Activated T-helper 2 cell treated with anti-CD3 and anti-CD28 coated beads, Interferon-gamma antibody, Interleukin-2, Interleukin-4, amounts not matched to agents 10 μg/mL and 5 μg/mL and 100 μg/mL, durations not matched to agents 14 hours and 24 hours and 36 hours (primary cell): Measurements from ENCODE around the gene OBP2B. TPM values are rescaled to one million over a fixed set of nuclear protein-coding genes. Genes with fewer than 3 reads are reported as not detected.
"Not testable (repeated sequence)": the region's sequence is repeated elsewhere in the genome, so short reads cannot be mapped to it uniquely, and the experiment has no call there.

Source experiments
- DNase-seq: peaks from one replicate; pipeline ENCODE4 v3.0.0; 2021; ENCODE audit warnings: low spot score
- H3K27ac Mint-ChIP-seq: one replicate; pipeline ENCODE4 v1.8.0; 2021; ENCODE audit warnings: mixed read lengths
- H3K27me3 Mint-ChIP-seq: one replicate; pipeline ENCODE4 v1.8.0; 2021; ENCODE audit warnings: low read depth, mixed read lengths
- H3K36me3 Mint-ChIP-seq: one replicate; pipeline ENCODE4 v1.8.0; 2021; ENCODE audit warnings: low read depth, mixed read lengths
- H3K4me1 Mint-ChIP-seq: one replicate; pipeline ENCODE4 v1.8.0; 2021; ENCODE audit warnings: low read depth, mixed read lengths
- H3K4me3 Mint-ChIP-seq: one replicate; pipeline ENCODE4 v1.8.0; 2021; ENCODE audit warnings: low read depth, mild to moderate bottlenecking, moderate library complexity, mixed read lengths
- H3K9me3 Mint-ChIP-seq: one replicate; pipeline ENCODE4 v1.8.0; 2021; ENCODE audit warnings: mixed read lengths
- intact Hi-C: fragments of 100-400 bp; cut with micrococcal nuclease; formaldehyde crosslinking; loops from one replicate; pipeline ENCODE4 v1.15.1; 2023
- total RNA-seq: library from RNA; stranded (reverse); gene quantifications from 2 replicates; pipeline ENCODE4 v1.2.3, GENCODE V29; 2022

The OBP2B gene
- total RNA-seq, 1 donor from 2014 or later = not detected

DNA sequence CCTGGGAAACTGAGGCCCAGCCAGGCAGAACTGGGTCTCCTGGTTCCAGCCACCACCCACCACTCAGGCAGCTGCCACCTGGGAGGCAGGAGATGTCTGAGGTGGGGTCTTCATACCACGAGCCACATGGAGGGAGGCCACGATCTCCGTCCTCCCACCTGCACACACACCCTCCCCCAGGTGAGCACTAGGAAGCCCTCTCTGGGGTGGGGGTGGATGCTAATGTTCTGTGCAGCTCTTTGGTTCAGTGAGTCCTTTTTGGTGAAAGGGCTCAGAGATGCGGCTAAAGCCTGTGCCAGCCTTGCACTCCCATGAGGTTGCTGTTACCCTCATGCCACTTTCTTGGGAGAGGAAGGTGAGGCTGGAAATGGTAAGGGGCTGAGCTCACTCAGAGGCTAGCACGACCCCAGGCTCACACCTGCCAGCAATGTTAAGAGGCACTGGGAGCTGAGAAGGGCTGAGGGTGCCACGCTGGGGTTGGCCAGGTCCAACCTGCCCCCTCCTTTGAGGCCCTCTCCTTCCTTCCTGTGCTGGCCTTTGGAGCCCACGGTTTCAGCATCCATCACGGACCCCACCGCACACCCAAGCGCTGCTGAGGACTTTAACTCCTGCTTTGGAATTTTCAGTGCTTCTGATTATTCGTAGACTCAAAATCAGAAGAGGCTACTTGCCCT lies 26.6 kb upstream of the OBP2B start:
- no peak for DNase-seq
- H3K27me3 Mint-ChIP-seq = peaks cover 9% of the 10 kb centered on the region
- H3K9me3 Mint-ChIP-seq = no peaks in the 10 kb centered on the region
- H3K36me3 Mint-ChIP-seq = no peaks in the 10 kb centered on the region
- no peak overlapping the region for H3K4me3 Mint-ChIP-seq
- peaks cover 6% of the 10 kb centered on the region for H3K4me1 Mint-ChIP-seq
- H3K27ac Mint-ChIP-seq = no peak overlapping the region
- intact Hi-C loops = no loop called here

DNA sequence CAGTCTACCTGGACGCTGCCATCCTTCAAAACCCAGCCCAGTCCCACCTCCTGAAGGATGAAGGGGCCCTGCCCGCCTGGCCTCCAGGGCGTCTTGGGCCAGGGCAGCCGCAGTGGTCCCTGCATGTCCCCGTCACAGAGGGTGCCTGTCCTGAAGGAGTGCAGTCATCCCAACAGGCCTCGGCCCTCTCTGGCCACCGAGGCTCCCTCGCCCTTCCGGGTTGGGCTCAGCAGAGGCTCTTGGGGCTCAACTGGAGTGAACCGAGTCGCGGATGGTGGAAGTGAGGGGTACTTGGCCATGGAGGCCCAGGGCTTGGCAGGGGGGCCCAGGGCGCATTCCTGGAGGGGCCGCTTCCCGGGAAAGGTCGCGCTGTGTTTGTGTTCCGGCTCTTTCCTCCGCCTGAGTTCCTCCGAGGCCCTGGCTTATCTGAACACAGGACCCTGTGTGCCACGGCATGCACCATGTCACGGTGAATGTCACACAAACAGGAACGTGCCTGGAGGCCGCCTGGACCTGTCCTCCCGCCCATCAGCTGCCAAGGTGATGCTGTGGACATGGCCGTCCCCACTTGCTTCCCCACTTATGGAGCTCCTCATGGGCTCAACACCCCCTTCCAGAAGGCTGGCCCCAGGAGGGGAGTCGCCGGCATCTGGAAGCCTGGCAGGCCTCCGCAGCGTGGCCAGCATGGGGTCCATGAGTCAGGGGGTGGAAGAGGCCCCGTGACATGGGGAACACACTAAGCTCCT lies 25.7 kb upstream of the OBP2B start:
- Mint-ChIP-seq H3K27me3 (peaks cover 9% of the 10 kb centered on the region), H3K4me1 (peaks cover 6% of the 10 kb centered on the region), H3K27ac (no peak overlapping the region), H3K36me3 (no peaks in the 10 kb centered on the region), H3K9me3 (no peaks in the 10 kb centered on the region), H3K4me3 (no peak overlapping the region)
- intact Hi-C loops = no loop called here
- DNase-seq = no peak

DNA sequence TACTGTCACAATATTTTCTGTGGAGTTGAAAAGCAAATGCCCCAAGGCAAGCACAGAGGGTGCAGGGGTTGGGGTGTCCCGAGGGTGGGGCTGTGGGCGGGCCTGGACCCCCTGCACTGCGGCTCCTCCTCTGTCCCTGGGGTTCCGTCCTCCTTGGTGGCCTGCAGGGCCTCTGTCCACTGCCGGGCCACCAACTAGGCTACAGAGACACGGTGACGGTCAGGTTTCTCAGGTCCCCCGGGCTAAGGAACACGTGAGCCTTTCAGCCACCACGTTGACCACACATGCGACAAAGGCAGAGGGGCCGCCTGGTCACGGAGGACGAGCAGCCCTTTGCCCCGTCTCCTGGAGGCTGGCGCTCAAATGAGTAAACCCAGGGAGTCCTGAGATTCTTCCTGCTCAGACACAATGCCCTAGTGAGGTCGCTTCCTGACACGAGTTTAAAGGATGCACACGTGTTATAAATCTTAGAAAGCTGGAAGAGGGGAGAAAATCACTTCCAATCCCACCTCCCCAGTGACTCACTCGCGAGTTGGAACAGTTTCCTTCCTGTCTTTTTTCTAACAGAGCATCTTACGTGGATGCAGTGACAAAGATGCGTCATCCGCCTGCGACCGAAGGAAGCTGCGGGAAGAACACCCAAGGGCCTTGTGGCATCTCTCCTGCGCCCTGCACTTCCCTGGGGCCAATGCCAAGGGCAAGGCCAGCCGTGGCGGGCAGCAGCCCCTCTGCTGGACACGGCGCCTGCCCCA lies 24.8 kb upstream of the OBP2B start:
- H3K9me3 Mint-ChIP-seq = no peaks in the 10 kb centered on the region
- H3K4me3 Mint-ChIP-seq = no peak overlapping the region
- no peak overlapping the region for H3K27ac Mint-ChIP-seq
- intact Hi-C loops = no loop called here
- H3K27me3 Mint-ChIP-seq = peaks cover 9% of the 10 kb centered on the region
- H3K4me1 Mint-ChIP-seq = peaks cover 2% of the 10 kb centered on the region
- H3K36me3 Mint-ChIP-seq = no peaks in the 10 kb centered on the region
- DNase-seq = no peak

DNA sequence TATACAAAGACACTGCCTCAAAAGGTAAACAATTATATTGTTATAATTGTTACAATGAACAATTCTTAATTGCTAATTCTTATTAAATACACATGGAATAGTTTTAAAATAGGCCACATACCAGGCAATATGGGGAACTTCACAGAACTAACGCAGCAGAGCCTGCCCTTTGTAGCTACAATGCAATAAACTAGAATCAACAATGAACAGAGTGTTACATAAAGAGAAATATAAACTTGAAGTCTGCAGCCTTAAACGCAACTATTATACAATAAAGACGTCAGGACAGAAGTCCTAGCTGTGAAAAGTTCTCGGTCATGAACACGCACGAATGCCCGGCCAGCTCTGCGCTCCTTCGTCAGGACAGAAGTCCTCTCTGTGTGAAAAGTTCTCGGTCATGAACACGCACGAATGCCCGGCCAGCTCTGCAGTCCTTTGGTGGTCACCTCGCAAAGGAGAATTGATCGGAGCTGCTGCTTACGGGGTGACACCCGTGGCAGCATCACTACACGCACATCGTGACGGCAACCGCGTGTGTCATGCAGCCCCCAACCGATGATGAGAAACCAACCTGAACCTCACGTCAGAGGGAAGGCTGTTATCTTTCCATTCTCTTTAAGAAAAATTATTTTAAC lies 23.0 kb upstream of the OBP2B start:
- H3K4me3 Mint-ChIP-seq, intact Hi-C loops, H3K27ac Mint-ChIP-seq, H3K36me3 Mint-ChIP-seq, H3K4me1 Mint-ChIP-seq, DNase-seq, H3K27me3 Mint-ChIP-seq, H3K9me3 Mint-ChIP-seq: not testable (repeated sequence)

DNA sequence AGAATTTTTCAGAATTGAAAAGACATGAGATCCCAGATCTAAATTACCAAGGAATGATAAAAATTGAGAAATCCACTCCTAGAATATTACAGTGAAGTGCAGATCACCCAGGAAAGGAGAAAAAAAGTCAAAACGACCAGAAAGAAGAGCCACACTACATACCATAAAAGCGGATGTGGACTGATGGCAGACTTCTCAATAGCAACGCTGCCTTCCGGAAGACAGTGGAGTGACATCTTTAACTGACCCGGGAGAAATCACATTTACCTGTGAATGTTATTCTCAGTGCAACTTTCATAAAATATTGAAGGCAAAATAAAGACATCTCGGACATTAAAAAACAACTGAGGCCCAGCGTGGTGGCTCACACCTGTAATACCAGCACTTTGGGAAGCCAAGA lies 21.5 kb upstream of the OBP2B start:
- intact Hi-C loops, H3K27ac Mint-ChIP-seq, H3K36me3 Mint-ChIP-seq, H3K27me3 Mint-ChIP-seq, H3K9me3 Mint-ChIP-seq, DNase-seq, H3K4me3 Mint-ChIP-seq, H3K4me1 Mint-ChIP-seq: not testable (repeated sequence)

DNA sequence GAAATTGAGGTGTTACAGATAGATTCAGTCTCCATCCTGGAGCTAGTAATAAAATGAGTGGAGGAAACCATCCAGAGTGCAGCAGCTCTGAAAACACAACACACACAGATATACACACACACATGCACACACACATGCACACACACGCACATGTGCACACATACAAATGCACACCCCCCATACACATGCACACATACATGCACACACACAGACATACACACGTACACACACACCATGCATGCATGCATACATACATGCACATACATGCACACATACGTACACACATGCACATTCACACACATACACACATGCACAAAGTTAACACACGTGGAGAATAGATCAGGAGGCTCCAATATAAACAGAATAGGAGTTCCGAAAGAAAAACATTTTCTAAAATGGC lies 21.0 kb upstream of the OBP2B start:
- Mint-ChIP-seq H3K4me1 (no peaks in the 10 kb centered on the region), H3K27me3 (peaks cover 1% of the 10 kb centered on the region), H3K27ac (no peak overlapping the region), H3K36me3 (no peaks in the 10 kb centered on the region), H3K9me3 (no peaks in the 10 kb centered on the region), H3K4me3 (no peak overlapping the region)
- DNase-seq = no peak
- intact Hi-C loops = no loop called here

DNA sequence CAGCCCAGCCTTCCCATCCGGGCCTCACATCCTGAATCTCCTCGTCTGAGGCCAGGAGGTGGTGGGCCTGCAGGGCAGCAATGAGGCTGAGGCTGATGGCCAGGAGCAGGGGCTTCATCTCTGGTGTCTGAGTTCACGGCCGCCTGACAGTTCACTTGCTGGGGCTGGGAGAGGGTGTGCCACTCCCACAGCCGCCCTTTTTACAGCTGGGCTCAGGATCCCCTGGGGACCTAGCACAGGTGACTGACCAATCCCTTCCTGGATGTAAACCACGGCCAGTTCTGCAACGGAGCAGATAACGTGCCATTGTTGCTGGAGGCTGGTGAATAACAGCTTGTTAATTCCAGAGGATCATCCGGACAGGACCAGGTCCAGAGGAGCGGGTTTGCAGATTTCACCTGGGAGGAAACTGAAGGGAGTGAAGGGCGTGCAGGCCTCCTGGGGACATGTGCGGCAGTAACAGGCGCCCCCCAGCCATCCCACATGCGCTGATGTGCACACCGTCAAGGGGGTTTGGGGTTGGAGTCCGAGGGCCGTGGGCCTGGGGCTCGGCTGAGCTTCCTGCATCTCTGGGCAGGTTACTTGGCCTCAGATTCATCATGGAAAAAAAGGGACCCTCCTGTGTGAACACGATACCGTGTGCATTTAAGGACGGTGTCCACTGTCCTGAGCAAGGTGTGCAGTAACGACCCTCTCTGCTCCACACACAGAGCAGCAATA lies 19.6 kb upstream of the OBP2B start:
- DNase-seq, H3K4me3 Mint-ChIP-seq, H3K36me3 Mint-ChIP-seq, H3K9me3 Mint-ChIP-seq, H3K4me1 Mint-ChIP-seq, H3K27ac Mint-ChIP-seq, intact Hi-C loops, H3K27me3 Mint-ChIP-seq: not testable (repeated sequence)

DNA sequence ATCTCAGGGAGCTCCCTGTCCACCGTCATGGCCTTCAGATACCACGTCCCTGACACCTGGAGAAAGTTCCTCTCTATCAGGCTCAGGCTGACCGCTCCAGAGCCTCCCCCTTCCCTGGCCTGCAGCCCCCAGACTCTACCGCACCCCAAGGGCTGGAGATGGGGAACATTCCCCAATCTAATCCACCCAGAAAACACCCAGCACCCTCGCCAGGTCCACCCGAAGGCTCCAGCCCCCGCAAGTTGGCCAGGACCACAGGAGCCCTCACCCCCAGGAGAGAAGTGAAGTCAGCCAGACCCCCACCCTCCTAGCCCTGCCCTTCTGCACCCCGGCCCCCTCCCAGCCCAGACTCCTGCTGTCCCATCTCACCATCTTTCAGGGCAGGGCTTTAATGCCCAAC lies 18.9 kb upstream of the OBP2B start:
- H3K36me3 Mint-ChIP-seq, DNase-seq, H3K4me1 Mint-ChIP-seq: not testable (repeated sequence)

DNA sequence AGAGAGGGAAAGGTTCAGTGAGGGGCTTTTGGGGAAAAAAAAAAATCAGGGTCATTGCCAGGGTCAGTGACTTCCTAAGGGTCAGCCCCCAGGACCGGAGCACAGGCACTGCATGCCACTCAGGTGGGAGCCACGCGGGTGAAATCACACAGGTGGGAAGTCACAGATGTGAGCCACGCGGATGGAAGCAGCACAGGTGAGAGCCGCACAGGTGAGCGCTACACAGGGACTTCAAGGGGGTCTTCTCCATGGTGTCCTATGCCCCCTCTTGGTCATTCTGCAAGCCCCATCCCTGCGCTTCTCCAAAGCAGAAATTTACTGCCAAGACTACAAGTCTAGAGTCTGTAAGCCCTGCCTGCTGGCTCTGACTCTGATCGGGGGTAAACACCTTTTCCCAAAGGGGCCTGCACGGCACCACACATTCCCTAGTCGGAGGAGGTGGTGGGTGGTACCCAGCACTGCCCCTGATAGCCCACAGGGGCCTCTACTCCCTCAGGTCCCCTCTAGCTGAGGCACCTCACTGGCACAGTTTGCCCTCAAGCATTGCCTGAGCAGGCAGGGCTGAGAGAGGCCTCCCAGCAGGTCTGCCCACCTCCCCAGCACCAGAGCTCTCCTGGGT lies 18.3 kb upstream of the OBP2B start:
- Mint-ChIP-seq H3K4me1 (no peaks in the 10 kb centered on the region), H3K27ac (no peak overlapping the region), H3K27me3 (peaks cover 4% of the 10 kb centered on the region), H3K4me3 (no peak overlapping the region), H3K36me3 (no peaks in the 10 kb centered on the region), H3K9me3 (no peaks in the 10 kb centered on the region)
- intact Hi-C loops = no loop called here
- DNase-seq = no peak

More for the DNA sequence above, 18.9 kb upstream of the OBP2B start:
- H3K27ac Mint-ChIP-seq, H3K4me3 Mint-ChIP-seq, H3K9me3 Mint-ChIP-seq, intact Hi-C loops, H3K27me3 Mint-ChIP-seq: not testable (repeated sequence)

DNA sequence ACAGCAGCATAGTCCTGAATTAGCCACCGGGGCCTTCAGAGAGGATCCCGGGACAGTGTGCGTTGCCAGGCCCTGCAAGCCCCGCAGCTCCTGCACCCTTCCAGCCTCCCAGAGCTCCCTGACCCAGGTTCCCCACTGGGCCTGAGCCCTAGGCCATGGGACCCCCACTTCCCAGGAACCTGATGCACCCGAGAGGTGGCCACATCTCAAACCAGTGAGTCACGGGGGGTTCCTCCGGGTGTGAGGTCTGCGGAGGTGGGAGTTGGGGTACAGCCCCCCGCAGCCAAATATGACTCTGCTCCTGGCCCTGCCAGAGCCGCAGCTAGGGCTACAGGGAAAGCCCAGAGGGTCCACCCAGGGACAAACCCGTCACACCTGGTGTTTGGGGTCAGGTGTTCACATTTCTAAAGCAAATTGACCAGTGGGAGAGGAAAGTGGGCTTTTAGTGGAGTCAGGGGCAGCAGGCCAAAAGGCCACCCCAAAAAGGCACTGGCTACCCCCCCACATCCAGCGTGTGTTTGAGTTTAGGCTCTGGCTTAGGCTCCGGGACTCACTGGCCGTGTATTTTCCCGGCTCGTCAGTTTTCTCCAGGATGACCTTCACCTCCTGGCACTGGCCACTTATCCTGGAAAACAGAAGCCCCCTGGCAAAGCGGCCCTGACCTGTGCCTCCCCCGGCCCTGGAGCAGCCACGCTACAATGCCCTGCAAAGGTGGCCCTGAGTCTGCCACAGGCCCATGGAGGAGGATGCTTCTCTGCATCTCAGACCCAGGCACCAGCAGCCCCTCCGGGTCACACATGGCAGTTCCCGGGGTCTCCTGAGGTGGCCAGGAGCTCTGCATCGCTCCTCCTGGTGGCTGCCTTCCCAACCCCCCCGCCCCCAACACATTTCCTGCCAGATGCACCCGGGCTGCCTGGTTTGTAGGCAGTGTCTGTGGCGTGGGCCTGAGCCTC lies 17.4 kb upstream of the OBP2B start:
- peaks cover 4% of the 10 kb centered on the region for H3K27me3 Mint-ChIP-seq
- DNase-seq = no peak
- H3K9me3 Mint-ChIP-seq = no peaks in the 10 kb centered on the region
- no peaks in the 10 kb centered on the region for H3K36me3 Mint-ChIP-seq
- H3K27ac Mint-ChIP-seq = no peak overlapping the region
- H3K4me1 Mint-ChIP-seq = no peaks in the 10 kb centered on the region
- intact Hi-C loops = no loop called here
- H3K4me3 Mint-ChIP-seq = no peak overlapping the region

DNA sequence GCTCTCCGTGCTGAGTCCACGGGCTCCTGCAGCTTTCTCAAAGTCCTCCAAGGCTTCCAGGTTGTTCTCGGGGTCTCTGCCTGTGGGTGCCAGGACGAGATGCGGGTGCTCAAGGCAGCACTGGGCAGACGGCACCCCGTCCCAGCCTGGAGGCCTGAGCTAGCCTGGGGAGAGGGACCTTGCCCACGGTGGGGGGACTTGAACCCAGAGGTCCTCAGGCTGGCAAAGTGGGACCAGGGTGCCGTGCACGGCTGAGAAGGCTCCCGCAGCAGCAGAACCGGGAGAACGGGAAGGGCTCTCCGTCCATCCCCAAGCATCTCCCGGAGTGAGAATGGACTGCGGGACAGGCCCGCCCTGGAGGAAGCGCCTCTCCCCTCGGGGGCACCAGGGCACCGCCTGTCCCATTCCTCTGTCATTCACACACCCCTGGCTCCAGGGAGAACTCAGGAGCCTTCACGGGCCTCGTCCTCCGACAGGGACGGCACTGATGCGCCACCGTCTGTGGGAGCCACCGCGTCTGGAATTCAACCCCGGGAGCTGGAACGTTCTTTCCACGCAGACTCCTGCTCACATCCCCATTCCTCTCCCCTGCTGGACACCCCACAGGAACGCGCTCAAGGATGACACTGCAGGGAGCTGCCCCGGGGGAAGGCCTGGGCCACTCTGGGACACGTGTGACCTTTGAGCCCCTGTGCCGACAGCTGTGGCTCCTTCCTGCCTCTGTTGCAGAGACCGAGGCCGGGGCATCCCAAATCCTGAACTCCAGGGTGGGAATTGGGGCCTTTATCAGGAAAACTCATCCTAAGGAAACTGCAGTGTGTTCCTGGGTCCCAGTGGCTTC lies 16.3 kb upstream of the OBP2B start:
- H3K27ac Mint-ChIP-seq = no peak overlapping the region
- no peaks in the 10 kb centered on the region for H3K9me3 Mint-ChIP-seq
- H3K36me3 Mint-ChIP-seq = no peaks in the 10 kb centered on the region
- H3K4me1 Mint-ChIP-seq = no peaks in the 10 kb centered on the region
- no peak for DNase-seq
- intact Hi-C loops = no loop called here
- H3K27me3 Mint-ChIP-seq = peaks cover 7% of the 10 kb centered on the region
- no peak overlapping the region for H3K4me3 Mint-ChIP-seq
